T-cell (primary cell): ENCODE results near the gene SLC38A10. TPM values are rescaled to one million over a fixed set of nuclear protein-coding genes. Genes with fewer than 3 reads are reported as not detected.

Experiments used
- ATAC-seq, 4 experiments: fragments of 200-7000 bp in 3 of 4; fragments of 150-1000 bp in 1 of 4; cut with Tn5 transposase; replicated peaks in 1 of 4; 1 replicate in 3 of 4; 2 replicates in 1 of 4; pipeline ENCODE4 v1.10.0; 2021; ENCODE audit warnings: moderate library complexity in 3 of 4, mild to moderate bottlenecking in 2 of 4, moderate number of reproducible peaks in 1 of 4
- CTCF ChIA-PET, 2 donors: fragments of 300-600 bp; sonication (Branson Sonifier 250); formaldehyde crosslinking; loops; one replicate each; lab custom pipeline; 2022; ENCODE audit warnings: antibody characterized with exemption in 2 of 2; lab: Charles Lee
- POLR2A ChIA-PET, 2 donors: fragments of 300-600 bp; sonication (Branson Sonifier 250); formaldehyde crosslinking; loops; one replicate each; lab custom pipeline; 2022; ENCODE audit warnings: antibody characterized with exemption in 2 of 2; lab: Charles Lee
- DNase-seq, 35 experiments: peaks; one replicate each; pipeline versions ENCODE4 v3.0.0 to v3.0.0-alpha.2; 2013 to 2023
- H3K27ac ChIP-seq: one replicate; pipeline ENCODE4 v1.5.1; 2013; ENCODE audit warnings: low read length
- H3K27me3 ChIP-seq, 2 experiments: replicated peaks in 1 of 2; 1 replicate in 1 of 2; 2 replicates in 1 of 2; pipeline versions ENCODE4 v1.6.1 to v1.7.0; 2013; ENCODE audit warnings: low read length in 1 of 2, mixed read lengths in 1 of 2; ENCODE audit not compliant: control insufficient read depth in 2 of 2, insufficient read depth in 2 of 2; ENCODE audit errors: extremely low read depth in 1 of 2
- H3K36me3 ChIP-seq, 2 donors: 1 replicate in 1 of 2; 2 replicates in 1 of 2; pipeline versions ENCODE4 v1.6.1 to v1.7.0; 2013; ENCODE audit warnings: low read length in 1 of 2; ENCODE audit not compliant: control insufficient read depth in 2 of 2, insufficient read depth in 1 of 2; ENCODE audit errors: extremely low read depth in 1 of 2
- H3K4me1 ChIP-seq, 2 experiments: 1 replicate in 1 of 2; 2 replicates in 1 of 2; pipeline versions ENCODE4 v1.6.1 to v1.7.0; 2013; ENCODE audit warnings: low read length in 2 of 2, mixed read lengths in 1 of 2; ENCODE audit not compliant: insufficient read depth in 2 of 2, control insufficient read depth in 1 of 2; ENCODE audit errors: extremely low read depth in 1 of 2
- H3K4me3 ChIP-seq, 2 donors: 1 replicate in 1 of 2; 2 replicates in 1 of 2; pipeline versions ENCODE4 v1.5.1 to v1.7.0; 2013; ENCODE audit warnings: mild to moderate bottlenecking in 2 of 2, low read length in 1 of 2, moderate library complexity in 1 of 2; ENCODE audit not compliant: control insufficient read depth in 1 of 2; ENCODE audit errors: extremely low read depth in 1 of 2
- H3K9me3 ChIP-seq: 2 replicates; pipeline ENCODE4 v1.7.0; 2013
- H3K27ac Mint-ChIP-seq, 2 donors: one replicate each; pipeline ENCODE4 v1.8.0; 2020 to 2021; ENCODE audit warnings: mild to moderate bottlenecking in 2 of 2, mixed read lengths in 2 of 2
- H3K27me3 Mint-ChIP-seq, 2 donors: one replicate each; pipeline ENCODE4 v1.8.0; 2021 to 2022; ENCODE audit warnings: mixed read lengths in 2 of 2
- H3K36me3 Mint-ChIP-seq: one replicate; pipeline ENCODE4 v1.8.0; 2021; ENCODE audit warnings: mixed read lengths
- H3K4me1 Mint-ChIP-seq, 3 donors: one replicate each; pipeline ENCODE4 v1.8.0; 2020 to 2022; ENCODE audit warnings: mixed read lengths in 3 of 3, mild to moderate bottlenecking in 1 of 3
- H3K4me3 Mint-ChIP-seq, 3 donors: one replicate each; pipeline ENCODE4 v1.8.0; 2020 to 2022; ENCODE audit warnings: mild to moderate bottlenecking in 3 of 3, mixed read lengths in 3 of 3, moderate library complexity in 3 of 3
- H3K9me3 Mint-ChIP-seq, 3 donors: one replicate each; pipeline ENCODE4 v1.8.0; 2020 to 2022; ENCODE audit warnings: mixed read lengths in 3 of 3
- WGBS: methylation state at CpG from one replicate; pipeline ENCODE4 v1.1.5; 2013; ENCODE audit warnings: missing lambda C conversion rate; ENCODE audit not compliant: insufficient coverage; 5-methylcytosine and 5-hydroxymethylcytosine counted together
- total RNA-seq, 35 experiments: library from RNA in 6 of 35; stranded (reverse) in 6 of 35; fragments of 120-200 nt in 1 of 35; gene quantifications; one replicate each; pipeline versions ENCODE4 v1.2.1 to v1.2.4 and lab custom pipeline; 2013 to 2026

The SLC38A10 gene
- total RNA-seq, 5 donors from 2014 or later (not counting 1 experiment from before 2014, with no cell fraction given), result 52.8 to 95.2 (median 82.3) TPM

- H3K4me3 ChIP-seq, result peak overlapping the region; percentile 88 to 97
- H3K27me3 ChIP-seq, result no peaks in the 10 kb centered on the region
- H3K4me1 Mint-ChIP-seq, result peaks cover 26 to 52% (median 40%) of the 10 kb centered on the region in 3 donors
- H3K27me3 Mint-ChIP-seq, result no peaks in the 10 kb centered on the region
- peak overlapping the region; percentile 81 to 99 (median 87) for H3K4me3 Mint-ChIP-seq
- ATAC-seq (peak in 2 of 4 experiments; percentile 2 to 7), DNase-seq (peak in 7 of 35 experiments; percentile 5 to 32 (median 10))
- H3K4me1 ChIP-seq, result peaks cover 3 to 42% of the 10 kb centered on the region in 2 experiments
- ChIA-PET CTCF (interaction anchor here in 1 of 2 donors (0.8 kb wide), 1 partner anchor 72 kb away, joined by 3 read pairs; the partner anchor contains the start of gene CEP131), POLR2A (no interaction called here)
- H3K9me3 ChIP-seq, result no peaks in the 10 kb centered on the region
- peaks cover 5 to 13% of the 10 kb centered on the region in 2 donors for H3K36me3 ChIP-seq
- peak overlapping the region; percentile 11 for H3K27ac ChIP-seq
- under 1% methylated on average over 48 of the region's 48 CpGs for WGBS
- no peaks in the 10 kb centered on the region for H3K9me3 Mint-ChIP-seq
- peaks cover 5% of the 10 kb centered on the region for H3K36me3 Mint-ChIP-seq
- peak overlapping the region; percentile 81 to 84 for H3K27ac Mint-ChIP-seq
These were observed 536 bp downstream of the SLC38A10 start for GRCh38 chr17:81294512-81295030.

DNA sequence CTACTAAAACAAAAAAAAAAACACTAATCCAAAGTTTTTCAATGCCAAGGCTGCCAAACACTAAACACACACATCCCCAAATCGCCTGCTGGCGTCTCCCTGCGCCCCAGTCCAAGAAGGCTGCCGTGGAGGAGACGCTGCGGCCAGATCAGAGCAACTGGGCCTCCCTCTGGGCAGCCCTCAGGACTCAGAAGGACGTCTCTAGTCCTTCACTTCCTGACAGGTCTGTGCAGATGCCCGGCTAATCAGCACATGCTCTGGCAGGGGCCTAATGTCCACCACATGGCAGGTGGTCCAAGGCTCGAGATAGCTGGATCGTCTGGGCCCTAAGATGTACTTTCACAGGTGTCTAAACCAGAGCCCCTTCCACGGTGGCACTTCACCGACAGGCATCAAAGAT, 2.7 kb downstream of the SLC38A10 start:
- DNase-seq (no peak), ATAC-seq (no peak)
- POLR2A ChIA-PET, result interaction anchor here (0.6 to 0.7 kb wide), 3 partner anchors 54 to 1282 kb away, joined by 3 to 4 read pairs (median 3); no protein-coding TSS in a partner anchor
- no peaks in the 10 kb centered on the region for H3K27me3 Mint-ChIP-seq
- peaks cover 30 to 65% (median 49%) of the 10 kb centered on the region in 3 donors for H3K4me1 Mint-ChIP-seq
- H3K4me1 ChIP-seq, result peaks cover 9 to 56% of the 10 kb centered on the region in 2 experiments
- H3K4me3 Mint-ChIP-seq, result no peak overlapping the region
- CTCF ChIA-PET, result interaction anchor here in 1 of 2 donors (0.6 to 1.4 kb wide), 4 partner anchors 30 to 103 kb away, joined by 3 to 5 read pairs (median 4); partner anchors contain the start of genes BAHCC1, NDUFAF8 and TEPSIN
- H3K9me3 Mint-ChIP-seq, result no peaks in the 10 kb centered on the region
- 91% methylated on average over 12 of the region's 12 CpGs for WGBS
- no peak overlapping the region for H3K4me3 ChIP-seq
- peaks cover 9% of the 10 kb centered on the region for H3K36me3 Mint-ChIP-seq
- H3K27me3 ChIP-seq, result no peaks in the 10 kb centered on the region
- H3K27ac ChIP-seq, result no peak overlapping the region
- peaks cover 15 to 31% of the 10 kb centered on the region in 2 donors for H3K36me3 ChIP-seq
- H3K27ac Mint-ChIP-seq, result peak overlapping the region in 1 of 2 donors; percentile 46
- H3K9me3 ChIP-seq, result no peaks in the 10 kb centered on the region

- no peak overlapping the region for H3K27ac ChIP-seq
- peaks cover 14 to 64% of the 10 kb centered on the region in 2 experiments for H3K4me1 ChIP-seq
- Mint-ChIP-seq H3K27ac (peak overlapping the region; percentile 57 to 80), H3K4me3 (peak overlapping the region in 1 of 3 donors; percentile 31), H3K9me3 (no peaks in the 10 kb centered on the region), H3K27me3 (no peaks in the 10 kb centered on the region), H3K36me3 (peaks cover 9% of the 10 kb centered on the region), H3K4me1 (peaks cover 34 to 71% (median 56%) of the 10 kb centered on the region in 3 donors)
- ATAC-seq (peak; percentile 56 to 68 (median 60)), DNase-seq (peak; percentile 45 to 81 (median 62))
- H3K27me3 ChIP-seq, result no peaks in the 10 kb centered on the region
- H3K36me3 ChIP-seq, result peaks cover 18 to 35% of the 10 kb centered on the region in 2 donors
- 54% methylated on average over 9 of the region's 16 CpGs for WGBS
- ChIA-PET CTCF (interaction anchor here in 1 of 2 donors (0.6 to 1.4 kb wide), 4 partner anchors 31 to 104 kb away, joined by 3 to 5 read pairs (median 4); partner anchors contain the start of genes BAHCC1, NDUFAF8 and TEPSIN), POLR2A (interaction anchor here (0.6 to 0.7 kb wide), 3 partner anchors 53 to 1281 kb away, joined by 3 to 4 read pairs (median 3); no protein-coding TSS in a partner anchor)
- H3K9me3 ChIP-seq, result no peaks in the 10 kb centered on the region
- no peak overlapping the region for H3K4me3 ChIP-seq
These were observed 3.4 kb downstream of the SLC38A10 start for GRCh38 chr17:81291662-81292061.

DNA sequence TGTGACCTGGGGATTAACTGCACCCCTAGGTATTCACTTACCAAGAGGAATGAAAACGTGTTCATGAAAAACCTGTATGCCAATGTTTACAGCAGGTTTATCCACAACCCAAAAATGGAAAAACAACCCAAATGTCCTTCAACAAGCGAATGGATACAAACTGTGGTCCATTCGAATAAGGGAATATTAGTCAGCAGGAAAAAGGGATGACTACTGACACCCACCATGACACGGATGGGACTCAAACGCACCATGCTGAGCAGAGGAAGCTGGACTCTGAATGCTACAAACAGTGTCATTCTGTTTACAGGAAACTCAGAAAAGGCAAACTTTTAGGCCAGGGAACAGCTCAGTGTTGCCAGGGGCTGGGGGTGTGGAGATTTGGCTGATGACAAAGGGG, 4.9 kb downstream of the SLC38A10 start:
- CTCF ChIA-PET, result no interaction called here
- WGBS, result 88% methylated on average over 2 of the region's 5 CpGs
- DNase-seq, result no peak
- Histone ChIP-seq H3K9me3 (no peaks in the 10 kb centered on the region), H3K27me3 (no peaks in the 10 kb centered on the region), H3K36me3 (peaks cover 18 to 35% of the 10 kb centered on the region in 2 donors), H3K27ac (no peak overlapping the region), H3K4me3 (no peak overlapping the region), H3K4me1 (peaks cover 22 to 67% of the 10 kb centered on the region in 2 experiments)
- no peak for ATAC-seq
- Mint-ChIP-seq H3K4me3 (no peak overlapping the region), H3K9me3 (no peaks in the 10 kb centered on the region), H3K27ac (peak overlapping the region in 1 of 2 donors; percentile 39), H3K27me3 (no peaks in the 10 kb centered on the region), H3K4me1 (peaks cover 33 to 73% (median 62%) of the 10 kb centered on the region in 3 donors), H3K36me3 (peaks cover 9% of the 10 kb centered on the region)
- POLR2A ChIA-PET, result no interaction called here

DNA sequence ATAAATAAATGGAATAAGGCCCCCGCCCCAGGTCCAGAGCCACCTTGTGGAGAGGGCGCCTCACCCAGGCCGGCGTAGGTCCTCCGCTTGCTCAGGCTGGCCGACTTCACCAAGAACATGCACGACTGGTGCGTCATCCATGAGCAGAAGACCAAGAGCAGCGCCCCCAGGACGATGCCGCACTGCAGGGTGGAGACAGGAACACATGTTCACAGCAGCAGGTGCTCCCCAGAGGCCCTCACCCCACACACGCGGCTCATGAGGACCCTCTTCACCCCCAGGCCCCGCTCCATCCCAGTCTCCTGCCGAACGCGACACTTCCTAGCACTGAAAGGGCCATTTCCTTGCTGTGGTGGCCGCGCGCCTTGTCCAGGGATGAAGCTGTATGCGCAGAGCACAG, 5.5 kb downstream of the SLC38A10 start:
- POLR2A ChIA-PET, result no interaction called here
- no peaks in the 10 kb centered on the region for H3K9me3 ChIP-seq
- H3K4me3 ChIP-seq, result no peak overlapping the region
- Mint-ChIP-seq H3K36me3 (peaks cover 9% of the 10 kb centered on the region), H3K27ac (peak overlapping the region in 1 of 2 donors; percentile 39), H3K4me1 (peaks cover 38 to 78% (median 68%) of the 10 kb centered on the region in 3 donors), H3K27me3 (no peaks in the 10 kb centered on the region), H3K4me3 (no peak overlapping the region), H3K9me3 (no peaks in the 10 kb centered on the region)
- DNase-seq, result no peak
- H3K4me1 ChIP-seq, result peaks cover 25 to 73% of the 10 kb centered on the region in 2 experiments
- 95% methylated on average over 18 of the region's 21 CpGs for WGBS
- H3K27ac ChIP-seq, result no peak overlapping the region
- H3K36me3 ChIP-seq, result peaks cover 18 to 35% of the 10 kb centered on the region in 2 donors
- H3K27me3 ChIP-seq, result no peaks in the 10 kb centered on the region
- CTCF ChIA-PET, result no interaction called here
- no peak for ATAC-seq

DNA sequence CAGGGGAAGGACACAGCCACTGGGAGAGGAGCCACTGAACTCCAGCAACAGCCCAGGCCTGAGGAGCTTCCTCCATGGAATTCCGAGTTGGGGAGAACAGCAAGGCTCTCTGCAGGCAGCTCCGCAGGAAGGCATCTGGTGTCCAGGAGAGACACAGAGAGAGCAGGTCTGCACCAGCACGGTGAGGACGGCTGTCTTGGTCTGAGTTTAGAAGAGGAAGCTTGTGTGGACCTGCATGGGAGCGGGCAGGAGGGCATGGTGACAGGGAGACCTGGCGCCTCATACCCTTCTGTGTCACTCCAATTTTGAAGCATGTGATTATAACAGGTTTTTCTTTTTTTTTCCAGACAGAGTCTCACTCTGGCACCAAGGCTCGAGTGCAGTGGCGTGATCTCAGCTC, 6.4 kb downstream of the SLC38A10 start:
- ChIA-PET CTCF (no interaction called here), POLR2A (no interaction called here)
- Histone ChIP-seq H3K27ac (no peak overlapping the region), H3K4me3 (no peak overlapping the region), H3K36me3 (peaks cover 18 to 35% of the 10 kb centered on the region in 2 donors), H3K27me3 (no peaks in the 10 kb centered on the region), H3K9me3 (no peaks in the 10 kb centered on the region), H3K4me1 (peaks cover 25 to 68% of the 10 kb centered on the region in 2 experiments)
- Mint-ChIP-seq H3K9me3 (no peaks in the 10 kb centered on the region), H3K27ac (no peak overlapping the region), H3K4me3 (no peak overlapping the region), H3K4me1 (peaks cover 30 to 75% (median 63%) of the 10 kb centered on the region in 3 donors), H3K27me3 (no peaks in the 10 kb centered on the region), H3K36me3 (peaks cover 9% of the 10 kb centered on the region)
- no peak for DNase-seq
- WGBS, result 92% methylated on average over 6 of the region's 8 CpGs
- no peak for ATAC-seq
